Uterus (tissue), 4 donors: ENCODE measurements around the gene GTF2F1. TPM values are rescaled to one million over a fixed set of nuclear protein-coding genes. Genes with fewer than 3 reads are reported as not detected.
"Not testable (repeated sequence)": the region's sequence is repeated elsewhere in the genome, so short reads cannot be mapped to it uniquely, and the experiment has no call there.

Experiments used
- DNase-seq, 2 donors: peaks; one replicate each; pipeline ENCODE4 v3.0.0-alpha.2; 2019 to 2020
- H3K27ac ChIP-seq, 2 donors: fragments of 200-600 bp; sonication (generic); 1 replicate in 1 of 2; 2 replicates in 1 of 2; pipeline ENCODE4 v1.5.1; 2016 to 2018
- H3K27me3 ChIP-seq, 2 donors: fragments of 200-600 bp; sonication (generic); one replicate each; pipeline ENCODE4 v1.5.1; 2018 to 2019; ENCODE audit warnings: control low read depth in 1 of 2
- H3K36me3 ChIP-seq, 2 donors: fragments of 200-600 bp; sonication (generic); one replicate each; pipeline ENCODE4 v1.5.1; 2019; ENCODE audit warnings: control low read depth in 1 of 2
- H3K4me1 ChIP-seq, 2 donors: fragments of 200-600 bp; sonication (generic); one replicate each; pipeline ENCODE4 v1.5.1; 2018 to 2019; ENCODE audit warnings: control low read depth in 1 of 2
- H3K4me3 ChIP-seq, 2 donors: fragments of 200-600 bp; sonication (generic); 1 replicate in 1 of 2; 2 replicates in 1 of 2; pipeline ENCODE4 v1.5.1; 2018 to 2019; ENCODE audit warnings: mild to moderate bottlenecking in 1 of 2
- H3K9me3 ChIP-seq, 2 donors: fragments of 200-600 bp; sonication (generic); one replicate each; pipeline ENCODE4 v1.5.1; 2019; ENCODE audit warnings: control low read depth in 1 of 2
- POLR2A ChIP-seq, 2 donors: fragments of 450-650 bp; IDR thresholded peaks; one replicate each; pipeline ENCODE4 v1.6.1; 2016; ENCODE audit warnings: antibody characterized with exemption in 2 of 2, mild to moderate bottlenecking in 1 of 2, moderate library complexity in 1 of 2
- intact Hi-C: fragments of 100-400 bp; cut with DNase I; formaldehyde crosslinking; loops from one replicate; pipeline ENCODE4 v1.15.1; 2023; ENCODE audit warnings: low total_unique reads
- total RNA-seq, 4 donors: library from RNA; depleted of rRNA in 3 of 4; stranded (reverse); fragments of >200 nt in 3 of 4; gene quantifications; one replicate each; pipeline versions ENCODE4 v1.1.0 to v1.2.4, GENCODE V29; 2014 to 2023
- TF ChIP-seq, protein P1 (sequence below), 4 experiments: fragments of 200-600 bp in 2 of 4; fragments of 450-650 bp in 2 of 4; sonication (generic) in 2 of 4; IDR thresholded peaks; one replicate each; pipeline ENCODE4 v1.5.1; 2016 to 2019; ENCODE audit warnings: antibody characterized with exemption in 4 of 4, mild to moderate bottlenecking in 2 of 4, moderate library complexity in 1 of 4
- donor health status: DM: yes; HTN: yes; CAD: no.

GTF2F1 gene
- total RNA-seq, 4 donors from 2014 or later: 38.2 to 82.2 (median 61.8) TPM

DNA sequence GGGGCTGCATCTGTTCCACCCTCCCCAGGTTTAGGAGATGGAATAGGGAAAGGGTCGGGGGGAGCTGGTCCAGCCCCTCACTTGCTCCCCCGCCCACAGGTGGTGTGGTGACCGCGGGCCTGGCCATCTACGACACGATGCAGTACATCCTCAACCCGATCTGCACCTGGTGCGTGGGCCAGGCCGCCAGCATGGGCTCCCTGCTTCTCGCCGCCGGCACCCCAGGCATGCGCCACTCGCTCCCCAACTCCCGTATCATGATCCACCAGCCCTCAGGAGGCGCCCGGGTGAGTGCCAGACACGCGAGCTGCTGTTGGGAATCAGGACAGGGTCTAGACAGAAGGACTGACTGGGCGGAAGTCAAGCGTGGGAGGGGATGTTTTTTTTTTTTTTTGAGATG, 28.6 kb downstream of the GTF2F1 start:
- intact Hi-C loops: no loop called here
- TF ChIP-seq, protein P1, sequence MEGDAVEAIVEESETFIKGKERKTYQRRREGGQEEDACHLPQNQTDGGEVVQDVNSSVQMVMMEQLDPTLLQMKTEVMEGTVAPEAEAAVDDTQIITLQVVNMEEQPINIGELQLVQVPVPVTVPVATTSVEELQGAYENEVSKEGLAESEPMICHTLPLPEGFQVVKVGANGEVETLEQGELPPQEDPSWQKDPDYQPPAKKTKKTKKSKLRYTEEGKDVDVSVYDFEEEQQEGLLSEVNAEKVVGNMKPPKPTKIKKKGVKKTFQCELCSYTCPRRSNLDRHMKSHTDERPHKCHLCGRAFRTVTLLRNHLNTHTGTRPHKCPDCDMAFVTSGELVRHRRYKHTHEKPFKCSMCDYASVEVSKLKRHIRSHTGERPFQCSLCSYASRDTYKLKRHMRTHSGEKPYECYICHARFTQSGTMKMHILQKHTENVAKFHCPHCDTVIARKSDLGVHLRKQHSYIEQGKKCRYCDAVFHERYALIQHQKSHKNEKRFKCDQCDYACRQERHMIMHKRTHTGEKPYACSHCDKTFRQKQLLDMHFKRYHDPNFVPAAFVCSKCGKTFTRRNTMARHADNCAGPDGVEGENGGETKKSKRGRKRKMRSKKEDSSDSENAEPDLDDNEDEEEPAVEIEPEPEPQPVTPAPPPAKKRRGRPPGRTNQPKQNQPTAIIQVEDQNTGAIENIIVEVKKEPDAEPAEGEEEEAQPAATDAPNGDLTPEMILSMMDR (IDR thresholded peaks at IDR 0.05): no peak
- TF ChIP-seq POLR2A (IDR thresholded peaks at IDR 0.05): no peak
- H3K4me1 ChIP-seq: no peaks in the 10 kb centered on the region
- H3K9me3 ChIP-seq: no peaks in the 10 kb centered on the region
- no peak overlapping the region for H3K27ac ChIP-seq
- no peak for DNase-seq
- H3K27me3 ChIP-seq: no peaks in the 10 kb centered on the region
- no peak overlapping the region for H3K4me3 ChIP-seq
- H3K36me3 ChIP-seq: no peaks in the 10 kb centered on the region

DNA sequence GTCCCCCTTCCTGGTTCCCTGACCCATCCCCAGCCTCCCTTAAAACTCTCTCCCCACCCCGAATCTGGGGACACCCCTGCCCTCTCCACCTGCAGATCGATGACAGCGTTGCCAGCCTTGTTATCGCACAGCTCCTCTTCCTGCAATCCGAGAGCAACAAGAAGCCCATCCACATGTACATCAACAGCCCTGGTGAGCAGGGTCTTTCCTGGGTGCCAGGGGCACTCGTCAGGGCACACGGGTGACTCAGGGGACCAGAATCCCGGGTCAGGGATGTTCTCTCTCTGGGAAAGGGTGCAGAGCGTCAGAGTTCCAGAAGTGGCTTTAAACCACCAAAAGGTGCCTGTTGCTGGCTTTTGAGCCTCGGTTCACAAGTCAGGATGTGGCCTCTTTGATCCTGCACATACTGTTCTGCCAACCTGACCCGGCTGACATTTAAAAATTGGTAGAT, 30.6 kb downstream of the GTF2F1 start:
- Histone ChIP-seq H3K4me3 (peak overlapping the region; percentile 86 to 100), H3K4me1 (no peaks in the 10 kb centered on the region), H3K36me3 (no peaks in the 10 kb centered on the region), H3K9me3 (no peaks in the 10 kb centered on the region), H3K27me3 (no peaks in the 10 kb centered on the region), H3K27ac (peak overlapping the region; percentile 84 to 93)
- no peak for DNase-seq
- no peak for TF ChIP-seq POLR2A (IDR thresholded peaks at IDR 0.05)
- TF ChIP-seq, protein P1 (IDR thresholded peaks at IDR 0.05): no peak
- intact Hi-C loops: no loop called here

DNA sequence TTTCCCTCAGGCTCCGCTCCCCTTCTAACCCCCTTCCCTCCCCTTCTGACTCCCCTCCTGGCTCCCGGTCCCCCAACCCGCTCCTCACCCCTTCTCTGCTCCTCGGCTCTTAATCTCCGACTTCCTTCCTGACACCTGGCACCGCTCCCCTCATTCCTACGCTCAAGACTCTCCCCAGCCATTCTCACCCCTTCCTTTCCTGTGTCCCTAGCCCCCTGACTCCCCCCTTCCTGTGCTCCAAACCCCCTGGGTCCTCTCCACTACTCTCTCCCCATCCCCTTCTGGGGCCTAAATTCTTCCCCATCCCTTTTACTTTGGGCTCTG, 31.0 kb downstream of the GTF2F1 start:
- H3K27ac ChIP-seq: peak overlapping the region; percentile 84 to 93
- intact Hi-C loops: no loop called here
- peak overlapping the region; percentile 86 to 100 for H3K4me3 ChIP-seq
- no peaks in the 10 kb centered on the region for H3K27me3 ChIP-seq
- H3K36me3 ChIP-seq: no peaks in the 10 kb centered on the region
- peak; percentile 42 to 43 for DNase-seq
- no peaks in the 10 kb centered on the region for H3K4me1 ChIP-seq
- H3K9me3 ChIP-seq: no peaks in the 10 kb centered on the region
- TF ChIP-seq POLR2A (IDR thresholded peaks at IDR 0.05): no peak

DNA sequence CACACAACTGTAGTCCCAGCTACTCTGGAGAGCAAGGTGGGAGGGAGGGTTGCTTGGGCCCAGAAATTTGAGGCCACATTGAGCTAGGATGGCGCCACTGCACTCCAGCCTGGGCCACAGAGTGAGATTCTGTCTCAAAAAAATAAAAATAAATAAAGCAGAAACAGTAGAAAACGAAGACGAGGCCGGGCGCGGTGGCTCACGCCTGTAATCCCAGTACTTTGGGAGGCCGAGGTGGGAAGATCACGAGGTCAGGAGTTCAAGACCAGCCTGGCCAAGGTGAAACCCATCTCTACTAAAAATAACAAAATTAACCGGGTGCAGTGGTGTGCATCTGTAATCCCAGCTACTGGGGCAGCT, 32.1 kb downstream of the GTF2F1 start:
- H3K27me3 ChIP-seq, intact Hi-C loops, DNase-seq, H3K4me1 ChIP-seq, H3K36me3 ChIP-seq, H3K9me3 ChIP-seq: not testable (repeated sequence)
- Histone ChIP-seq H3K27ac (peak overlapping the region; percentile 84 to 93), H3K4me3 (peak overlapping the region; percentile 86 to 100)

DNA sequence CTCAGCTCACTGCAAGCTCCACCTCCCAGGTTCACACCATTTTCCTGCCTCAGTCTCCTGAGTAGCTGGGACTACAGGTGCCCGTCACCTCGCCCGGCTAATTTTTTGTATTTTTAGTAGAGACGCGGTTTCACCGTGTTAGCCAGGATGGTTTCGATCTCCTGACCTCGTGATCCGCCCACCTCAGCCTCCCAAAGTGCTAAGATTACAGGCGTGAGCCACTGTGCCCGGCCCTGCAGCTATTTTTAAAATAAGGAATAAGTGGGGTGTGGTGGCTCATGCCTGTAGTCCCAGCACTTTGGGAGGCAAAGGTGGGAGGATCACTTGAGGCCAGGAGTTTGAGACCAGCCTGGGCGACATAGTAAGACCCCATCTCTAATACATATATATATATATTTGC, 32.5 kb downstream of the GTF2F1 start:
- H3K27me3 ChIP-seq, DNase-seq, H3K36me3 ChIP-seq, H3K9me3 ChIP-seq, H3K27ac ChIP-seq, H3K4me3 ChIP-seq, H3K4me1 ChIP-seq, intact Hi-C loops: not testable (repeated sequence)

DNA sequence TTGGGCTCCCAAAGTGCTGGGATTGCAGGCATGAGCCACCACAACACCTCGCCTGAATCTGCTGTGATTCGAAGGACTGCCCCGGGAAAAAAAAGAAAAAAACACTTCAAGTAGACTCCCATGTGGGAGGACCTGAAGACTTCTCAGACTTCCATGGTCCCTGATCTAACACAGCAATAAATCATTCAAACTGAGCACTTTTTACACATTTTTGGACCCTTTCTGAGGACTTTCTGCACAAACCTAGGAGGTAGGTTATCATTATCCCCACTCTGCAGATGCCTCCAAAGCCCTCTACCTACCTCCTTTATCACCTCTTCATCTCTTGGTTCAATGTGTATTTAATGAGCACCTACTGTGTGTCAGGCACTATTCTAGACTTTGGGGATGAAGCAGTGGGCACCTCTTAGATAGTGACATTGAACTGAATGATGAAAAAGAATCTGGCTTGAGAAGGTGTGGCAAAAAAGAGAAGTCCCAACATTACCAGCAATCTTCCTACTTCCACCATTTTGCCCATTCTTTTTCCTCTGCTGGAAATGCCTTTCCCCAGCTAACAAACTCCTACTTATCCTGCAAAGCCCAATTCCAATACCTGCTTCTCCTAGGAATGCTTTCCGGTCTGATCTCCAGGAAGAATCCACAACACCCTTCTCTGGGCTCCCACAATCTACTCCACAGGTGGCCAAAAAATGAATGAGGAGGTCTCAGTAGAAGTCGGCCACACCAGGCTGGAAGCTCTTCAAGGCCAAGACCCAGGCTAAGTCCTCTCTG, 33.2 kb downstream of the GTF2F1 start:
- Histone ChIP-seq H3K4me3 (no peak overlapping the region), H3K27me3 (no peaks in the 10 kb centered on the region), H3K36me3 (no peaks in the 10 kb centered on the region), H3K4me1 (no peaks in the 10 kb centered on the region), H3K9me3 (no peaks in the 10 kb centered on the region), H3K27ac (no peak overlapping the region)
- intact Hi-C loops: no loop called here
- no peak for DNase-seq
- TF ChIP-seq, protein P1 (IDR thresholded peaks at IDR 0.05): no peak
- TF ChIP-seq POLR2A (IDR thresholded peaks at IDR 0.05): no peak

DNA sequence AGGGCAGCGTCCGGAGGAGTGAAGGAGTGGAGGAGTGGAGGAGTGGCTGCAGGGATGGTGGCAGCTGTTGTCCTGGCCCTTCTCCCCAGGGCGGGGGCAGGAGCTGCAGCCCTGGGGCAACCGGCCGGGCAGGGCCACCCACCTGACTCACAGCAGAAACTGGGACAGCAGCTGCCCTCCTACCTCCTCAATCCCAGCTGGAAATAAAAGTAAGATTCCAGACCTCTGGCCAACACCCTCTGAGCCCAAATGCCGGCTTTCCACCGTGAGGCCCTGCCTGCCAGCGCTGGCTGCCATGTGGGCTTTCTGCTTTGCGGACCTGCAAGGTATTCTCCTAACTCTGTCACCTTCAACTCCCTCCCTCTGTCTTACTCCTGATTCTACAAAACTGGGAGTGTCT, 35.0 kb downstream of the GTF2F1 start:
- no peaks in the 10 kb centered on the region for H3K4me1 ChIP-seq
- intact Hi-C loops: no loop called here
- no peak overlapping the region for H3K4me3 ChIP-seq
- H3K9me3 ChIP-seq: no peaks in the 10 kb centered on the region
- no peaks in the 10 kb centered on the region for H3K27me3 ChIP-seq
- H3K36me3 ChIP-seq: no peaks in the 10 kb centered on the region
- H3K27ac ChIP-seq: no peak overlapping the region
- DNase-seq: no peak
- TF ChIP-seq, protein P1 (IDR thresholded peaks at IDR 0.05): no peak
- no peak for TF ChIP-seq POLR2A (IDR thresholded peaks at IDR 0.05)
